ENCODE data around the gene NIT1. TPM values are rescaled to one million over a fixed set of nuclear protein-coding genes. Genes with fewer than 3 reads are reported as not detected.

Gene NIT1
- total and polyA plus RNA-seq, 2 of the 13 experiments (the other 11 are each of a cell fraction or from before 2014, with no cell fraction given): 22.7 to 31.0 TPM

GRCh38 chr1:161165742-161166668 is 48.1 kb downstream of the NIT1 start, which contains the start of gene PPOX (continued):
- TF ChIP-seq ATF6 (CRISPR knock-in tag; conservative IDR thresholded peaks at IDR 0.05) (no peak), ZNF318 (CRISPR knock-in tag; IDR thresholded peaks at IDR 0.05) (no peak), RBM39 (IDR thresholded peaks at IDR 0.05; ENCODE audit: low read depth, low read length, poor library complexity, severe bottlenecking) (no peak), ZBTB14 (CRISPR knock-in tag; IDR thresholded peaks at IDR 0.05) (no peak), ZEB1 (IDR thresholded peaks at IDR 0.05; ENCODE audit: insufficient replicate concordance, low read depth) (no peak), MTA1 (CRISPR knock-in tag; IDR thresholded peaks at IDR 0.05; ENCODE audit: borderline replicate concordance) (0 out of 2 replicates have a peak, but pooled peaks have one; percentile 16), ZMYM2 (CRISPR knock-in tag; IDR thresholded peaks at IDR 0.05) (no peak), ZKSCAN8 (CRISPR knock-in tag; IDR thresholded peaks at IDR 0.05; ENCODE audit: borderline replicate concordance) (peak; percentile 60; the same call in 1 of the 2 replicates), THYN1 (CRISPR knock-in tag; IDR thresholded peaks at IDR 0.05; ENCODE audit: borderline replicate concordance, low read depth) (no peak), ZNF839 (CRISPR knock-in tag; IDR thresholded peaks at IDR 0.05; ENCODE audit: borderline replicate concordance) (no peak), ZNF256 (CRISPR knock-in tag; conservative IDR thresholded peaks at IDR 0.05) (0 out of 2 replicates have a peak, but pooled peaks have one; percentile 62), ZNF597 (CRISPR knock-in tag; IDR thresholded peaks at IDR 0.05) (no peak), RARA (CRISPR knock-in tag; IDR thresholded peaks at IDR 0.05) (no peak; the same call in 1 of the 2 replicates), KLF11 (CRISPR knock-in tag; IDR thresholded peaks at IDR 0.05) (no peak; the same call in 1 of the 2 replicates), TAF1 (CRISPR knock-in tag; IDR thresholded peaks at IDR 0.05) (peak; percentile 55; the same call in 1 of the 2 replicates)
